DMS53 treated with DMSO at 0.1 percent for 48 hours (cell line): ENCODE data around the gene TSHZ2.

Source experiments
- DNase-seq: peaks from one replicate; lab custom pipeline; 2025; ENCODE audit not compliant: unreplicated experiment; lab: John Stamatoyannopoulos, UW

TSHZ2 gene, protein sequence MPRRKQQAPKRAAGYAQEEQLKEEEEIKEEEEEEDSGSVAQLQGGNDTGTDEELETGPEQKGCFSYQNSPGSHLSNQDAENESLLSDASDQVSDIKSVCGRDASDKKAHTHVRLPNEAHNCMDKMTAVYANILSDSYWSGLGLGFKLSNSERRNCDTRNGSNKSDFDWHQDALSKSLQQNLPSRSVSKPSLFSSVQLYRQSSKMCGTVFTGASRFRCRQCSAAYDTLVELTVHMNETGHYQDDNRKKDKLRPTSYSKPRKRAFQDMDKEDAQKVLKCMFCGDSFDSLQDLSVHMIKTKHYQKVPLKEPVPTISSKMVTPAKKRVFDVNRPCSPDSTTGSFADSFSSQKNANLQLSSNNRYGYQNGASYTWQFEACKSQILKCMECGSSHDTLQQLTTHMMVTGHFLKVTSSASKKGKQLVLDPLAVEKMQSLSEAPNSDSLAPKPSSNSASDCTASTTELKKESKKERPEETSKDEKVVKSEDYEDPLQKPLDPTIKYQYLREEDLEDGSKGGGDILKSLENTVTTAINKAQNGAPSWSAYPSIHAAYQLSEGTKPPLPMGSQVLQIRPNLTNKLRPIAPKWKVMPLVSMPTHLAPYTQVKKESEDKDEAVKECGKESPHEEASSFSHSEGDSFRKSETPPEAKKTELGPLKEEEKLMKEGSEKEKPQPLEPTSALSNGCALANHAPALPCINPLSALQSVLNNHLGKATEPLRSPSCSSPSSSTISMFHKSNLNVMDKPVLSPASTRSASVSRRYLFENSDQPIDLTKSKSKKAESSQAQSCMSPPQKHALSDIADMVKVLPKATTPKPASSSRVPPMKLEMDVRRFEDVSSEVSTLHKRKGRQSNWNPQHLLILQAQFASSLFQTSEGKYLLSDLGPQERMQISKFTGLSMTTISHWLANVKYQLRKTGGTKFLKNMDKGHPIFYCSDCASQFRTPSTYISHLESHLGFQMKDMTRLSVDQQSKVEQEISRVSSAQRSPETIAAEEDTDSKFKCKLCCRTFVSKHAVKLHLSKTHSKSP (N-terminal part only)

DNA sequence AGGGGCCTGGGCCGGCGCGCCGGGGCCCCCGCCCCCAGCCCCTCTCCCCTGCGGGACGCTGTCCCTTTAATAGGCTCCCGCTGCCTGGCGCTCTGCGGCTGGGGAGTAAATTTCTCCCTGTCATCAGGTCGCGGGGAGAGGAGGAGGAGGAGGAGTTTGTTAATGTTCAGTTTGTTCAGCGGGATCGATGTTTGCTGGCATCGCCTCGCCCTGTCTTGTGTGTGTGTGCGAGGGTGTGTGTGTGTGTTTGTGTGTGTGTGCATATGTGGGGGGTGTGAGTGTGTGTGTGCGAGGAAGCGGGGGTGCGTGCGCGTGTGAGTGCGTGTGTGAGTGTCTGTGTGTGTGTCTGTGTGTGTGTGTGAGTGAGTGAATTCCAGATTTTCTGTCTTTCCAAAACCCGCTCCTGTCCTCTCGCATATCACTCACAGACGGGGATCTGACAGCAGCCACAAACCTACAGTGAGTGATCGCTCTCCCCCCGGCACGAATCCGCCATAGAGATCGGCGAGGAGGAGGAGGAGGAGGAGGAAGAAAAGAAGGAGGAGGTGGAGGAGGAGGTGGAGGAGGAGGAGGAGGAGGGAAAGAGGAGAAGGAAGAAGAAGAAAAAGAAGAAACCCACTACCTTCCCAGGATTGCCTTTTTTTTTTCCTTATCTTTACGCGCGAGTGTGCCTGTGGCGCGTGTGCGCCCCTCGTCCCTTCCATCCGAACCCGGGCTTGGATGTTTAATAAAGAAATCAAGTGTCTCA is at the start of gene TSHZ2:
Gene TSHZ2 (plus strand): TSS at position 169 of the 748 bp plus-strand sequence. CDS start 936 bp downstream, outside the sequence.
- DNase-seq = no peak

DNA sequence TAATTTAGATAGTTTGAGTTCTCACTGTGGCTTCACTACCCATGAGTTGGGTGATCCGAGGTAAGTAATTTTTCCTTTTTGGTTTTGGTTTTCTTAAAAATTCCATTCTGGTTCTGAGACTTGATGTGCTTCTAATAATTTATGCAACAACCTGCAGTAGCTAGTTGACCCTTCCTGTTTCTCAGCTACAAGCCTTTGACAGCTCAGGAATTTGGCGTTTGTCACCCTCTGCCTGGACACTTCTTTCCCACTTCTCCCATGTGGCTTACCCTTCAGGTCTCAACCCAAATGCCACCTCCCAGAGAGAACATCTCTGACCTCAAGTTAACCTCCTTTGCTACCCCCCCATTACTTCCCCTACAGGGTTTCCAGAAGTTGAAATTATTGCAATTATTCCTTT is 49.7 kb upstream of the TSHZ2 start:
- no peak for DNase-seq

DNA sequence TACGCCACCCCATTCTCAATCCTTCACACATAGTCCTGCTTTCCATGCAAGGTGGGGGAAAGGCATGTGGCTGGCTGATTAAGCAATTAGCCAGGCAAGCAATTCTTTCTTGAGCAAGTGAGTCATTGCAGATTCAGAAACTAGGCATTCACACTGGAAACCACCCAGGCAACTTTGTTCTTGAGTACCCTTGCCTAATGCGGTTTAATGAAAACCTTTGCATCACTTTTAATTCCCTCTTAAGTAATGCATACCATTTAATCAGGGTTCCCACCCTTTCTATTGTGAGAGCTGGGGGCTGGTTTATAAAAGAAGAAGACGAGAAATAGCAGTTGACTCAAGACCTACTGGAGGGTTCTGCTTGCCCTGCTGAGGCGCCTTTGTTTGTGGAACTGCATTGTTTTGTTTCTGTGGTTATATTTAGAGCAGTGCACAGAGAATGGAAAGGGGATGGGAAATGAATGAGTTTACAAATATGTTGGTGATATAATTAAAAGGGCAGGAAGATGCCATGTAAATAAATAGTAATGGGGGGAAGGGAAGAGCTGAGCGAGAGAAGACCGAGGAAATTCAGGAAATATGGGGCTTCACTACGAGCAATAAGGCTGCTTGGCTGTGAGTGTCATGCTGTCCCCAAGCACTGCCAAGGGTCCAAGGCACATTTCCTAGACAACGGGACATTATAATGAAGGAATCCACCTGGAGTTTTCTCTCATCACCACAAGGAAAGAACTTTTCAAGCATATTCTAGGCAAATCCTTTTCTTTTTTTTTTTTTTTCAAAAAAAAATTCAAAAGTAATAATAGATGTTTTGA is 48.8 kb upstream of the TSHZ2 start:
- no peak for DNase-seq

DNA sequence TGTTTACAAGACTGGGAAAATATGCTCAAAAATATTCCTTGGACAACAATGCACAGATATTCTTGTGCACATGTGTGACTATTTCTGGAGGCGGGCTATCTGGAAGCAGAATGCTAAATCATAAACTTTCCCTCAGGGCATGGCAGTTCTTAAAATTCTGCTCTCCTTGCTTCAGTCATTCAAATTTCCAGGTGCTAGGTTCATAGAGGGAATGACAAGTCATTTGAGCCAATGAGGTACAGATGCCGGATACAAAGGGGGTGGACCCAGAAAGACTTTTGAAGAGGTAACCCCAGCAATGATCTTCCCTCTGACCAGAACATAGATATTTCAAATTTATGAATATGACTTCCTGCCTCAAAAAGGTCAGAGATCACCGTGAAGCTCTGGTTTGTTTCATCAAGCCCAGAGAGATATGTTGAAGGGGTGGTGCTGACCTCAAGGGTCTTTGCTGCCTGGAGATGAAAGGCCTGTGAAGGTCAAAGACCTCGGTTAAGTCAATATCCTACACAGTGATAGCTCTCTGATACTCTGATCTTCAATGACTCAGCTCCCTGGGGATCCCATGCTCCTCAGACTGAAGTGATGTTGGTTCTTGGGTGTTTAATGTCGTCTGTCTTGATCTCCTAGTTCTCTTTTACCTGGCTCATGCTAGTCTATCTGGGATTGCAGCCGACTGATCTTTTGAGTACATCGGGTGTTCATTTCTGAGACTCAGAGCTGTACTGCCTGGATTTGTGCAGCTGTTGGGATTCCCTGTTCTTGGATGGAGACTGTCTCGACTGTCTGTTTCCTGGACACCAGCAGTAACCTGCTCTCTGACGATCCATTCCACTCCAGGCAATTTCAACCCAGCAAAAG is 47.5 kb upstream of the TSHZ2 start:
- no peak for DNase-seq

DNA sequence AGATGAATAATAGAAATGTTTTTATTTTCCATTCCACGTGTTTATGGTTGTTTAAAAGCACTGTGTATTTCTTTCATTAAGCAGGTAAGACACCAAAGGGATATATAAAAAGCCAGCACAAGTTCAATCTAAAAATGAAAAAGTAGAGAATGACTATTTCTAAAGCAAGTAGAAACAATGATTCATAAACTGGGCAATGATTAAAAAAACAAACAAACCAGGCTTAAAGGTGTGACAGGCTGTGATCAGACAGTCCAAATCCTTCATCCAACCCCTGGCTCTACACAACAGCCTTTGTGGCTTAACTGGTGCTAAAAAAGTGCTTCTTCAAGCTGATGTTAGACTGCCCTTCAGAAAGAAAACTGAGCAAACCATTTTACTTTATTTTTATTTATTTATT is 45.7 kb upstream of the TSHZ2 start:
- no peak for DNase-seq

DNA sequence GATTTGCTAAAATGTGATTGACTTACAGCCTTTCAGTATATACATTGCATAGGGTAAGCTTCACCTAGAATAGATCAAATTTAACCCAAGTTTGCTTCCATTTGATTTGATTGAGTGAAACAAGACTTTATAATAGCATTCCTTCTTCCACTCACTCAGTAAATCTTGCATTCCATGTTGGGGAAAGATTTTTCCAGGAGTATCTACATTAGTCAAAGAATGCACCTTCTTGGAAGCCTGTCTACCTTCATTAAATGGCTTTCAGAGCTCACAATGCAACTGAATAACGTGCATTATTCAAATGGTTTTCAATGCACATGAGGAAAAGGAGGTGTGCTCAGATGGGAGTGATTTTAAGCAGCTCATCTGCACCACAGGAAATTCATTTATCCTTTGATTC is 38.3 kb upstream of the TSHZ2 start:
- DNase-seq = no peak

DNA sequence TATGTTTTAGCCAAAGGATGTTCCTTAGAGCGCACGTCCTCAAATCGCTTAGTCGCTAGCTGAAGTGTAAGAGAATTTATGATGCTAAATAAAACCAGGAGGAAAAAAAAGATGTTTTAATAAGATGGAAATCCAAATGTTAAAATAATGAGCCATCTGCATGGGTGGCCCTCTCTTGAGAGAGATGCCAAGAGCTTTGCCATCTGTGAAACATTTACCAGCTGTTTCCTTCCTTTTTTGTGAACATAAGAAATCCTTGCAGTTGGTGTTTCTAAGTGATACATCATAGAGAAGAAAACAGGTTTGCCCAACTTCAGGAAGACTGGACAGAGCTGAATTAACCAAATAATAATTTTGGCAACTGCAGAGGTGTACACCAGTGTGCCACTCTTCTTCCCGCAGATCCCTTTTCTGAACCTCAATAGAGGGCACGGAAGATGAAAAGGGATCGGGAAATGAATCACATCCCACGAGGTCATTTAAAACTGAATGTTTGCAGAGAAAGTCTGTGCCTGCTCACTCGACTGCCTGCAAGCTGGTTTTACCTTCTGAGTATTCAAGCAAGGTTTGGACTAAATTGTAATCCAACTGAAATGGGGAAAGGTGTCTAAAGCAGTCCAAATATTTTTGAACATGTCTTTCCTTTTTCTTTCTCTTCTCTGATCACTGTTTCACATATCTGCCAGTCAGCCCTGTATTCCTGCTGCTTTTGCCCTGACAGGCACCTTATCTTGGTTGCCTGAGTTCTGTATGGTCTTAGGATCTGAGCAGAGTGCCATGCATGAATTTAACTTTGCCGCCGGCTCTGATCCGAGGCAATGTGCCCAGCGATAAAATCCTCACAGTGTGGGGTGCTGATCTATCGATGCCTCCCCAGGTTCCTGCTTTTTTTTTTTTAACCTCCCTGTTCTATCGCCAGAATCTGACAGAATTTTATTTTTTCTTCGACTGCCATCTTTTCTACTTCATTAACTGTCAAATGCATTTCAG is 35.5 kb upstream of the TSHZ2 start:
- no peak for DNase-seq

DNA sequence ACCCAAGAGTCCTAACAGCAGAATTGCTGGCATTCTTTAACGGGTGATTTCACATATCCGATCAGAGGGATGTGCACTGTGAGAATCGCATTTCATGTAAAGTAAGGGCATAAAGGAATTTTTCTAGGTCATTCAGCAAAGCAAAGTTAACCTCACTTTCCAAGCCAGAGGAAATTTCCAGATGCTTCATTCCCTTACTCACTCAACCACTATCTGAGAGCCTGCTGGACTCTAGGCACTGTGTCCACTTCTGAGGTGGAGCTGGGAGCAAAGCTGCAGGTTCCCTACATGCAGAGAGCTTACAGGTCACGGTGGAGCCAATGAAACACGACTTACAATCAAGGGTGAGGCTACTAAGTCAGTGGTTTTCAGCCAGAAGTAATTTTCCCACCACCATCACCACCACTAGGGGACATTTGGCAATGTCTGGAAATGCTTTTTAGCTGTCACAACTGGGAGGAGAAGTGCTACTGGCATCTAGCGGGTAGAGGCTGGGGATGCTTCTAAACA is 34.5 kb upstream of the TSHZ2 start:
- no peak for DNase-seq

DNA sequence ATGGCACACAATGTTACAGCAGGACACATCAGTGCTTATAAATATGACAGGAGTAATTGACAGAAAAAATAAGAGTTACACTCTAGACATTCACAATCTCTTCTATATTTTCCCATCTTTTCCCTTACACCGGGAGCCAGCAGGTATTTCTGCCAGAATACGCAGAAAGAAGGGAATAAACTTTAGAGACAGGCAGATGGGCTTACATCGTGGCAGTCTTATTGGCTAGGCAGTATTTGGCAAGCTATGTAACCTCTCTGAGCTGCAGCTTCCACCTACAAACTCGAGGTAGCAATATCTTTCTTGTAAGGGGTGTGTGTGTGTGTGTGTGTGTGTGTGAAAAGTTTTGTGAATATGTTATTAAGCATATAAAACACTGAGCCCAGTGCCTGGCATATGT is 33.0 kb upstream of the TSHZ2 start:
- no peak for DNase-seq

DNA sequence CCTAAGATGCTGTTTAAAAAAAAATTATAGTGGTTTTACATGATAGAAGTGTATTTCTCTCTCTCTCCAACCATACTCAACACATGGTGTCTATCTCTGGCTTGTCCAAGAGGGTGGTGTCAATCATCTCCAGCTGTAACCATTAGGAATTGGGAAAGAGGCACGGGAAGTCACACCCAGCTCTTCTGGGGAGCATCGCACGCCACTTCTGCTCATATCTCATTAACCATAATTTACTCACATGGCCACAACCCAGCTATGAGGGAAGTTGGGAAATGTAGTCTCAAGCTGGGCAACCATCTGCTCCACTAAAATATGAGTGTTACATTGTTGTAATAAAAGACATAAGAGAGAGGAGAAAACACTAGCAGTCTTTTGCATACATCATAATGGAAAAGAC is 30.4 kb upstream of the TSHZ2 start:
- no peak for DNase-seq

DNA sequence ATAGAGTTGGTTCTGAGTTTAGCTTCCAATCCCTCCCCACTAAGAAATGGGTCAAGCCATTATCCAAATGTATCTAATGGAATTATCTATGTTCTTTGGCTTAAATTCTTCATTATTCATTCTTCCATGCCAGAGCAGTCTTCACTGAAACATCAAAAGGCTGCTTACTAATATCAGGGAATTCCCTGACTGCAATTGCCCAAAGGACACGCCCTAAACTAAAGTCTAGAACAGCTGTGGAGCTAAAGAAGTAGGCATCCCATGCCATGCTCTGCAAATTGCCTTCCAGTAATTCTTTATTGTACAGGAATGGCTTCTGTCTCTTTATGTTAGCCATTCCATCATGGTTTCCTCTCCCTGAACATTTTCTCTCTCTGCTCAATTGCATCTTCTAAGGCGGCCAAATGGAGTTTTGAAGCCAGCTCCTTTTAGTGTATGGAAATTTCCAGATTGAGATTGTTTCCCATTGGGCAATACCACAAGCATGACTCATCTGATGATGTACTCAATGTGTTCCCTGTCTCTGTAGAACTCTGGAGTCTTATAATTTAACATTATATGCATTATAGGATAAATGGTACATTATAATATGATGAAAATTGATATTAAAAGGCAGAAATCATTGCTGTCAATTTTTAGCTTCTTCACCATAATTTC is 28.8 kb upstream of the TSHZ2 start:
- no peak for DNase-seq

DNA sequence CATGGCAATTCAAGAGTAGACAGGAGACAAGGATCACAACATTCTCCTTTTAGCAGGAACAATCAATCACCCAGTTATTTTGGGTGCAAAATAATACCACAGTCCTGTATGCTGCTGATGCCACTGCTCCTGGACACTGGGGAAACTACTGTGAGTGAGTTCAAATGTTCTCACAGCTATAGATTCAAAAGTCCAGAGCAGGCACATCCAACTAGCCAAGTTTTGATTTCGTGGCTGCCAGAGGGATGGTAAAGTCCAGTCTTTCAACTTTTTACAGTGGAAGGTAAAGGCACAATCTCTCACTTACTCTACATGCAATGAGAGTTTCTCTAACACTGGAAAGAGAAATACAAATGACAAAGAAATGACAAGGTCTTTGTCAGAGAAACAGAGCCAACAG is 26.9 kb upstream of the TSHZ2 start:
- DNase-seq = no peak

DNA sequence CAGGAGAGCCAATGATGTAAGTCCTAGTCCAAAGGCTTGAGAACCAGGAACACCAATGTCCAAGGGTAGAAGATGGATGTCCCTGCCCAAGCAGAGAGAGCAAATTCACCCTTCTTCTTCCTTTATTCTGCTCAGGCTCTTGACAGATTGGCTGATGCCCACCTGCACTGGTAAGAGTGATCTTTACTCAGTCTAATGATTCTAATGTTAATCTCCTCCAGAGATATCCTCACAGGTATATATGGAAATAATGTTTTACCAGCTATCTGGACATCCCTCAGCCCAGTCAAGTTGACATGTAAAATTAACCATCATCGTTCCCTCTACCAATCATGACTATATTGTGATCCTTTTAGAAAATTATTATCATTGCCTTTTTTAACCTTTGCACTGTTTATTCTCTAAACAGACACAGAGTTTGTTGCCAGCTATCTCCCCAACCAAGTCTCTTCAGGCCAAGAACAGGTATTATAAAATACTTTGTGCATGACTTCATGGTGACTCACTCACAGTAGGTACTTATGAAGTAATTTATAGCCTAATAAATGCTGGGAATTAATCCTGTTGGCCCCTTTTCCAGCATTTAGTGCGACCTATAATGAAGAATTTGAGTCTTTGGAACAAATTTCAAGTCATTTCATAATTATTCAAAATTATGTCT is 26.2 kb upstream of the TSHZ2 start:
- no peak for DNase-seq

DNA sequence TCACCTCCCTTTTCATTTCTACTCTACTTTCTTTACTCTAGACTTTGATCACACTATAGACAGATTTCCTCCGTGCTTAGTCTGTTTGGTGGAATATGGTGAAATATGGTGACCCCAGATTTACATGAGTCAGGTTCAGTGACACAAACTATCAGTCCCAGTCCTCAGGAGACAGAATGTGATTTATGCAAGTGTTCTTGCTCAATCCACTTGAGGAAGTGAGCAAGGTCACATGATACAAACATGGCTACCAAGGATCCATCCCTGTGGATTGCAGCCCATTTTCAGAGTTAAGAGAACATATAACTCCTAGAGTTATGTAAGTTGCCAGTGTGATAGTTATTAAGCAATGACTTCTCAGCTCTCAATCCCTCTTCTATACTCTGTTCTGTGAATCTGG is 23.7 kb upstream of the TSHZ2 start:
- no peak for DNase-seq

DNA sequence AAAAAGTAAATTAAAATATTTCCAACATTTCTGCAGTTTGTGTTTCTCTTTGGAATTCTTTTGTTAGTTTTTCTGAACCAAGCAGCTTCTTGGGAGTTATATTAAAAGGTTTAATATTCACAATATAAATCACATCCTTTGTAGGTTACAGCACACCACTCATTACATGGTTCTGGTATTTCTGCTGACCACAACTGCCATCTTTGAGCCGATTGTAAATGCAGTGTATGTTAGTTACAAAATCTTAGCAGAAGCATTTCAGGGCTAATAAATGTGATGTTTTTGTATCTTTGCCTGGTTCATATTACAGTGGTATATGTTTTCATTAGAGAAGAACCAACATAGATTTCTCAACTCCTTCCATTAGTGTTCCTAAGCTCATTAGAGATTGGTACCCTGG is 19.1 kb upstream of the TSHZ2 start:
- DNase-seq = no peak

DNA sequence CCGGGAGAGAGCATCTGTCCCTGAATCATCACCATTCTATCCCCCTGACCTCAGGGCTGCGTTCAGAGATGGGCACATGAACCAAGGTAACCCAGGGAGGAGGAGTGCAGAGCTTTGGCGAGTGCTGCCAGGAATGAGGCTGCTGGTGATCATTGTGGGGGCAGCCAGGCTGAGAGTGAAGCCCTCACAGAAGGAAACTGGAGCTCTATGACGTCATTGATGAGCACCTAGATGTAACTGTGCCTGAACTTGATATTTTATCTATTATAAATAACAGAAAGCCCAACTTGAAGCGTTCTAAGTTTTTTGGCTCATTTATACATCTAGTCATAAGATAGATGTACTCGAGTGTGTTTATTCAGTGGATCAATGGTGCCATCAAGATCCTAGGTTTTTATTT is 17.3 kb upstream of the TSHZ2 start:
- no peak for DNase-seq

DNA sequence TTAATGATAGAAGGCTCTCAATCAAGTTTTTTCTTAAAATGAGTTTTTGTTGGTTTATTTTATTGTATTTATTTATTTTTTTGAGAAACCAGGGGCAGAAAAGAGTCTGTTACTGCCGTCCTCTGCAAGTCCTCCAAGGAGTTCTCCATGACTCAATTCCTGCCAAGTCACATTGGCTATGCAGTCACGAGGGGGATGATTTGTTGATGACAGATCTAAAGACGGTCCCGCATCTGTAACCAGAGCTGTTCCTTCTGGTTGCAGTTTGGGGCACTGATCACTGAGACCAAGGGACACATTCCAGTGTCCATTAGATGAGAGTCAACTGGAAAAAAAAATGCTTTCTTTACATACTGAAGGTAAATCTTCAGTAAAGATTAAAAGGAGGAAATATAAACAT is 13.9 kb upstream of the TSHZ2 start:
- no peak for DNase-seq
